ENCODE measurements around the gene GIPC1.
A peak's percentile ranks its signal among the peaks of the same experiment; 100 is the strongest.

GIPC1 gene

DNA sequence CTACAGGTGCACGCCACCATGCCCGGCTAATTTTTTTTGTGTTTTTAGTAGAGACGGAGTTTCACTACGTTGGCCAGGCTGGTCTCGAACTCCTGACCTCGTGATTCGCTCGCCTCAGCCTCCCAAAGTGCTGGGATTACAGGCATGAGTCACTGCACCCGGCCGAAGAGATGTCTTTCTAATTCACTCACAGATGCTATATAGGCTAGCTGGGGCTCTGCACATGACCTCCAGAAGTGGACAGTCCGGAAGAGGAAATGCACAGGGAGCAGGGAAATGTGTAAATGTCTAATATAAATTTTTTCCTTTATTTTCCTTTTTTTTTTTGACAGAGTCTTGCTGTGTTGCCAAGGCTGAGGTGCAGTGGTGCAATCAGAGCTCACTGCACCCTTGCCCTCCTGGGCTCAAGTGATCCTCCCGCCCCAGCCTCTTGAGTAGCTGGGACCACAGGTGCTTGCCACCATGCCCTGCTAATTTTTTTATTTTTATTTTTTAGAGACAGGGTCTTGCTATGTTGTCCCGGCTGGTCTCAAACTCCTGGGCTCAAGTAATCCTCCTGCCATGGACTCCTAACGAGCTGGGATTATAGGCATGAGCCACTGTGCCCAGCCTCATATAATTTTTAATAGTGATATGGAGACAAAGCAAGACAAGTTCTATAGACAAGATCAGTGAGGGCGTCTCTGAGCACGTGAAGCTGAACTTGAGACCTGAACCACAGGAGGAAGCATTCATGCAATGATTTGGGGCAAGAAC lies 8.4 kb downstream of the GIPC1 start:
- DNase-seq: peak; percentile 55

DNA sequence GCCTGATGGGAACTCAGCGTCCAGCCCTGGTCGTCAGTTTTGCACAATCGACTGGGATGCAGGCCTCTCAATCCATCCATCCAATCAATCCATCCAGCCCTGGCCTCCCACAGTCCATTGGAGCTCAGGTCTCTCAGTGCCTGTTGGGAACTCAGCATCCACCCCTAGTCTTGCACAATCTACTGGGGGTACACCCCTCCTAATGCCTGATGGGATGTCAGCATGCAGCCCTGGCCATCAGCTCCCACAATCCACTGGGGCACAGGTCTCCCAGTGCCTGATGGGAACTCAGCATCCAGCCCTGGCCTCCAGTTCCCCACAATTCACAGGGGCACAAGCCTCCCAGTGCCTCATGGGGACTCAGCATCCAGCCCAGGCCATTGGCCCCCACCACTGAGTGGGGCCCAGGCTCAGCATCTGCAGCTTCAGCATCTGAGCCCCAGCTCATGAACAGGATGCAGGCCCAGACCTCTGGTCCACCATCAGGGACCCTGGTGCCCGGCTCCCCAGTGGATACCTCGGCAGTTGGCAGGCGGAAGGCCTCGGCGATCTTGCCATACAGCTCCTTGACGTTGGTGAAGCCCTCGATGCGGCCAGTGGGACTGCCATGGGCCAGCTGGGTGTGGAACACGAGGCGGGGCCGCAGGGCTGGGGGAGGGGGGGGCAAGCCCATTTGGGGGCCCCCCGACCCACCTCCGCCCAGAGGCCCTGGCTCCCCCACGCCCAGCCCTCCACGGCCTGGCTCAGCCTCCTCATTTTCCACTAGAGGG lies 13.6 kb downstream of the GIPC1 start:
- DNase-seq: no peak

DNA sequence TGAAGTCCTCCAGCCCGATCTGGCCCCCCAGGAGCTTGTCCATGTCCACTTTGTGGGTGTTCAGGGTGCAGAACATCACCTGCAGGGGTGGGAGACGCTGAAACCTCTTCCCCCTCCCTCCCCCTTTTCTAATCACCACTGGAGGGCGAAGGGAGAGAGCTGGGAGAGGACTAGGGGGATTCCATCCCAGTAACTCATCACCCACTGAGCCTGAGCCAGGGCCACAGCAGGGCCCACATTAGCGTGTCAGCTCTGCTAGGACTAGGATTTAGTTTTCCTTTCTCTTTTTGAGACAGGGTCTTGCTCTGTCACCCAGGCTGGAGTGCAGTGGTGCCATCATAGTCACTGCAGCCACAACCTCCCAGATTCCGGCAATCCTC lies 15.2 kb downstream of the GIPC1 start:
- DNase-seq: peak; percentile 70

DNA sequence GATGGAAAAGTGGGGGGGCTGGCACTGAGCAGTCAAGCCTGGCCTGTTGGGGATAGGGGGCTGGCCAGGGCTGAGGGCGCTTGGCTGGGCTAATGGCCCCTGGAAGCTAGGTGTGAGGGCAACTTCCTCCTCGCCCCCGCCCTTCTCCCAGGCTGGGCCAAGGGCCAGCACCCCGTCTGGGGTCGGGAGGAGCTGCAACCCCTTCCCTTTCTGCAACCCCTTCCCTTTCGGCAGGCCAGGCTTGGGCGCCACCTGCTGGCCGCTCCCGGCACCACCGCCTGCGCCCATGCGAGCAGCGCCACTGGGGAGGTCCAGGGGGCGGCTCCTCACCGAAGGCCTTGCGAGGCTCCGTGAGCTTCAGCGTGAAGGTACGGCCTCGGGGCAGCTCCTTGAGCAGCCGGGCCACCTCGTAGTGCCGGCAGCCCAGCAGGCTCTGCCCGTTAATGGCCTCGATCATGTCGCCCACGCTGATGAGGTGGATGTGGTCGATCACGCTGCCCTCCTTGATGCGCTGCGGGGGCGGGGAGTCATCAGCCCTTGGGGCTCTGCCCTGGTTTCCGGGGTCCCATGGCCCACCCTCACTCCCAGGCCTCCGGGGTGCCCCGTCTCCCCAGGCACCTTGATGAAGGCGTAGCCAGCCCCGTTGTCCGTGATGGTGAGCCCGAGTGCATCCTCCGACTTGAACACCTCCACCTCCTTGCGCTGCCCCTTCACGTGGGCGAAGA lies 15.8 kb downstream of the GIPC1 start:
- DNase-seq: peak; percentile 23

DNA sequence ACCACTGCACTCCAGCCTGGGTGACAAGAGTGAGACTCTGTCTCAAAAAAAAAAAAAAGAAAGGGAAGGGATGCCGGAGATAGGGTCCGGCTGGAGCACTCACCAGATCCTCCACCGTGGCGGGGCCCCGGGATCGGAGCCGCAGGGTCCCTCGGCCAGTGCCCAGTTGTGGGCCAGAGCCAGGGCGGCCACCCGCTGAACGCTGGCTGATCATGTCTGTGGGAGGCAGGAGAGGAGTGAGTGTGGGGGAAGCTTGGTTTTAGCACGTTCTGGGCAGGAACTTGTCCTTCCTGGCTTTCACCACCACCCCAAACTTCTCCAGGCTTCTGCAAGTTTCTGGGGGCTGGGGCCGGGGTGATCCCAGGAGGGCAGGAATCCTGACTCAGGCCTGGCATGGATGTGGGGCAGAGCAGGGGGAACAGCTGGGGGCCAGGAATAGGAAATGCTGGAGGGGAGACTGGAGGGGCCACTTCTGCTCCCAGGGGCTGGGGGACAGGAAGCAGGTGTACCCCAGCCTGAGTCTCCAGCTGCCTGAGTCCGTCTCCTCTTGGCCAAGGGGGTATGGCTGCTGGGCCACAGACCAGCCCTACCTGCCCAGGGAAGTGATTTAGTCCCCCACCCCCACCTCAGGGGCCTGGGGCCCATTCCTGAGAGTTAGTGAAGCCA lies 16.5 kb downstream of the GIPC1 start:
- DNase-seq: no peak

DNA sequence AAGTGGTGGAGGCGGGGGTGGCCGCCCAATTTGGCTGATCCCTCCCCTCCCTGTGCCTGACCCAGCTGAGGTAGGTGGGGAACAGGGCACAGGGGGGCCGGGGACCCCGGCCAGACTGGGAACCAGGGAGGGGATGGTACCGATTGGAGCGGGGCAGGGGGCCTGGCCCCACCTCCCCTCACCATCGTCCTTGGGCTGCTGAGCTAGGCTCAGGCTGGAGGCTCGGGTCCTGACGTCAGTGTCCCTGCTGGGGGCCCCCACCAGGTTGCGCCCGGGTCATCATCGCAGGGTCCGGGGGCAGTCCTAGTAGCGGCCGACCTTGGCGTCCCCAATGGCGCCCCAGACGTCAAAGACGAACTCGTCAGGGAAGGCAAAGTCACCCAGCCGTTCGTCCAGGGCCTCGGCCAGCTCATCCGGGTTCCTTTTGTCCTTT lies 17.8 kb downstream of the GIPC1 start:
- DNase-seq: no peak

DNA sequence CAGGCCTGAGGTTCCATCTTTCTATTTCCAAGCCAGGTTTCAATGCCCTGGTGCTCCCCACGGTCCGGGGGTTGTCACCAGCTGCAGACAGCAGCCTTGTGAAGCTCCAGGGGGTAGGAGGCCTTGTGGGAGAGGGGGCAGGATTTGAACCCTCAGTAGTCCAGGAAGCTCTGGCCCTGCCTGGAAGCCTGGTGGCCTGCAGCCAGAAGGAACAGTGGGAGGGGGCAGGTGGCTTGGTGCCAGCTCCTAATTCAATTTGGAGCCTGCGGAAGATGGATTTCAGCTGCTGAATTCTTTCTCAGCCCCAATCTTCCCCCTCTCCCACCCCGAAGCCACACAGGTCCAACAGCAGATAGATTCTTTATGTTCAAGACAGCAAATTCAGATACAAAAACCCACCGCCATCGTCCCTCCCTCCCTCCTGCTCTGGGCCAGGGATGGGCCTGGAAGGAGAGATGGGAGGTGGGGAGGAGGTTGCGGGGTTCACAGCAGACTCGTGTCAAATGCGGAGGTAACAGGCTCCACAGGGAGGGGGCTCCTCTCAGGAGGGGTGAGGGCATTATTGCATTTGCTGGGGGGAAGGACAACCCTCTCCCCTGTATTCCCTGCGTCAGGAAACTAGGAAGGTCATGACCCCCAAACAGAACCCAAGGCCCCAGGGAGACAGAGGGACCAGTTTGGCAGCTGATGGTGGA lies 18.4 kb downstream of the GIPC1 start:
- DNase-seq: no peak

DNA sequence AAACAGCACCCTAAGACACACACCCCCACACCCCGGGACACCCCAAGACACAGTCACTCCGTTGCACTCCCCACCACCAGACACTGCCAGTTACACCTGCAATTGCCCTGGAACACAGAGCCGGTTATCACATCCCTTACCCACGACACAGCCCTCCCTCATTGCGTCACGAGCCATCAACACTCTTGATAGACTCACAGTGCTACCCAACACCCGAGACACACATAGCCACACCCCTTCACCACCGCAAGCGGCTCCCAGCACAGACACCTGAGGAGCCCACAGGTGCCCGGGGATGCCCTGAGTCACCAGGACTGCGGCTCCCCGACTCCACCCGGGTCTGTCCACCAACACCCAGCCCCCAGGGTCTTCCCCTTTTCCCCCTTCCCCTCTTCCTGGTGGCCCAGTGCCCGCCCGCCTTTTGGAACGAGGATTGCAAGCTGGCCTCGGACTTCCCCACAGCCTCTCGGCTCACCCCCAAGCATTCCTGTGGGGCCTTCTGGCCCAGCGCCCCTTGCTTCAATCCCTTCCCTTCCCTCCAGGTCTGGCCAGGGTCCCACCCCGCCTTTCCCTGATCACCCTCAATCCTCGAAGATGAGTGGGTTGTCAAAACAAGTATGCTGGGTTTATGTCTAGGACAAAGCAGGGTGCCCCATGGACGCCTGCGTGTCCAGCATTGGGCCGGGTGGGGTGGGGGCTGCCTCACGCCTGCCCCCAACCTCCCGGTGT lies 19.1 kb downstream of the GIPC1 start:
- peak; percentile 57 for DNase-seq

DNA sequence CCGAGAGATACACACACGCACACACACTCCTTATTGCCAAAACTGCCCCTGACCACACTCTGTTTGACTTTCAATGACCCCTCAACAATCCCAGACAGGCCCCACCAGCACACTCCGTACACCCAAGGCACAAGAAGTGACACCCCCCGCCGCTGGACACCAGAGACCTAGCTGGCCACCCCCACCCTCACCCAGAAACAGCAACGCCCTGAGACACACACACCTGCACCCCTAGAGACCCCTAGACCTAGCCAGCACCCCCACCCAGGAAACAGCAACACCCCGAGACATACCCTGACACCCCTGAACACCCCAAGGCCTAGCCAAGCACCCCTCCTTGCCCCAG lies 19.6 kb downstream of the GIPC1 start:
- no peak for DNase-seq

DNA sequence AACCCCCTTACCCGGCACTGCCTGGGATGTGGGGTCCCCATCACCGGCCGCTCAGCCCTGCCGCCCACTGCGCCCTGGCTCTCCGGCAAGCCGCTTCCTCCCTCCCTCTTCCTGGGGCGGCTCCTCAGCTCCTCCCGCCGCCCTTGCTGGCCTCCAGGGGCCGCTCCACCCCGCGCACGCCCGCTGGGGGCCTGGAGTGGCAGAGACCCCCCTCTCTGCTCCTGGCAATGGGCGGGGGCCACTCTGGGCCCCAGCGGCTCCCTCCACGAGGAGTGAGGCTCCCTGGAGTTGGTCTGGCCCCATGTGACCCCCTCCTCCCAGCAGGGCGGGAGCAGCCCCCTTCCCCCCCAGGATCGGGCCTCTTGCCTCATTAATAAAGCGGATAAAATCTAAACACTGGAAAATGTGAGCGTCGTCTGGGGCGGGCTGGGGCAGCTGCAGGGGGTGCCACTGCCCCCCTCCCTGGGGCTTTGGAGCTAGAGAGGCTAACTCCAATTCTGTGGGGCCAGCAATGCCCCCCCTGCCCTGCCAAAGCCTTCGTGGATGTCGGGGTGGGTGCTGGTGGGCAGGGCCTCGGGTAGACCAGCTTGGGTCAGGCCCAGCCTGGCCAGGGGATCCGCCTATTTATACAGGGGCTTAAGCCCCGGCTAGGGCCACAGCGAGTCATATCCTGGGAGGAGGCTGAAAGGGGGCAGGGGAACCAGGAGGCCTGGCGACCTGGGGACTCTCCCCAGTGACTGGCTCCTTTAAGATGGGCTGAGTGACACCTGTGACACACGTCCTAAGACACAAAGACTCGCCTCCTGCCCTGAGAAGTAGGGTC lies 20.5 kb downstream of the GIPC1 start, which contains the start of gene PTGER1:
PTGER1 (minus strand) TSS at position 104 of the 823 bp plus-strand sequence. CDS start 1,034 bp downstream, outside the sequence.
- DNase-seq: peak; percentile 69

DNA sequence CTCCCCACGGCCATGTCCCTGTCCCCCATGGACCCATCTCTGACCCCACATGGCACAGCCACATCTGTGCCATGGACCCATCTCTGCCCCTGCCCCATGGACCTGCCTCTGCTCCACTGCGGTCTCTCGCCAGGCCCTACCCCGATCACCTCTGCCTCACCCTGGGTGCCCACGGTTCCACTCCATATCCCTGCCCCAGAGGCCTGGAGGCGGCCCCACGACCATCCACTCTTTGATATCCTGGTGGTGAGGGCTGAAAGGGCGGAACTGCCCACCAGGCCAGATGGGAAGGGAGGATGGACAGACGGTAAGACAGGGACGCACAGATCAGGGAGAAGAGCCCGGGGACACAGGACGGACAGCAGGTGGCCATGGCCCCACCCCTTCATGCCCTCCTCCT lies 21.1 kb downstream of the GIPC1 start:
- no peak for DNase-seq

DNA sequence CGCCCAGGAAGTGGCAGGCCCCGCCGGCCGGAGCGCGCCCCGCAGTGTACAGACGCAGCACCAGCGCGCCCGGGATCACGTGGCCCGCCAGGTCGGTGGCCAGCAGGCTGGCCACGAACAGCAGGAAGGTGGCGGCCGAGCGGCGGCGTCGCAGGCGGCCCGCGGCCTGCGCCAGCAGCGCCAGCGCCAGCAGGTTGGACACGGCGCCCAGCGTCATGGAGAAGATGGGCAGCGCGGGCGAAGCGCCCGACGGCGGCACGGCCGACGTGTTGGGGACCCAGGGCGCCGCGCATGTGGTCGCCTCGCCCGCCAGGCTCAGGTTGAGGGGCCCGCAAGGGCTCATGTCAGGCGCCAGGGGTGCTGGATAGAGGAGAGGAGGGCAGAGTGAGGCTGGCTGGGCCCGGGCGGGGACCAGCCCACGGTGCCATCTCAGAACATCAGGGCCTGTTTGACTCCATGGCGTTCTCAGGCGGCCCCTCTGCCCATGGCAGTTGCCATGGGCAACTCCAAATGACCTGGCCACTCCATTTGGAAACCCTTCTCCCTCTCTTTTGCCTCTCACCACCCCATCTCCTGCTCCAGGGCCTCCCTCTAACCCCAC lies 21.8 kb downstream of the GIPC1 start:
- no peak for DNase-seq

DNA sequence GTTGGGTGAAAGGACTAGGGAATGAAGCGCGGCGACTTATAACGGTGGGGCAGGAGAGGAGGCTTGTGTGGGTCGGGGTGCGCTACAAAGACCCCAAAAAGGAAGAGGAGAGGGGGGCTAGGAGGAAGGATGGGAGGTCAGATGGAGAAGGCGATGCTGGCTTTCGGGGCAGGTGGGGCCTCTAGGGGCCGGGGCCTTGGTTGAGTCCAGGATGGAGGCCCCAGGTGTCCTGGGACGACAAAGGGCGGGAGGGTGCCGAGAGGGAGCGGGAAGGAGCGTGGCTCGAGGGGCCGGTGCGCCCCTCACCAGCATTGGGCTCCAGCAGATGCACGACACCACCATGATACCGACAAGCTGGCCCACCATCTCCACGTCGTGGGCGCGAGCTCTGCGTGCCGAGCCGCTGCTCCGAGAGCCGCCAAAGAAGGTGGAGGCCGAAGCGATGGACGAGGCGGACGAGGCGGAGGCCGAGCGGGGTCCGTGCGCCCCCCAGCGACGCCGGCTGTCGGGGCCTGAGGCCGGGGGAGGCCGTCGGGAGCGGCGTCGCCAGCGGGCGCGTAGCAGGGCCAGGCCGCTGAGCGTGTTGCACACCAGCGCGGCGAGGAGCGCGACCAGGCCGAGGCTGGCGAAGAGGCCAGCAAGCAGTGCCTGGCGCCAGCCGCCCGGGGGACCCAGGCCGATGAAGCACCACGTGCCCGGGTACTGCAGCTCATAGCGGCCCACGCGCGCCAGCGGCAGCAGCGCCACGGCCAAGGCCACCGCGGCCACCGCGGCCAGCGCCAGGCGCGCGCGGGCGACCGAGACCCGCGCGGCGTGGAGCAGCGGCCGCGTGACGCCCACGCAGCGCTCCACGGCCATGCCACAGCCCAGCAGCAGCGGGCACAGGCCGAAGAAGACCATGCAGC lies 22.6 kb downstream of the GIPC1 start:
- no peak for DNase-seq

DNA sequence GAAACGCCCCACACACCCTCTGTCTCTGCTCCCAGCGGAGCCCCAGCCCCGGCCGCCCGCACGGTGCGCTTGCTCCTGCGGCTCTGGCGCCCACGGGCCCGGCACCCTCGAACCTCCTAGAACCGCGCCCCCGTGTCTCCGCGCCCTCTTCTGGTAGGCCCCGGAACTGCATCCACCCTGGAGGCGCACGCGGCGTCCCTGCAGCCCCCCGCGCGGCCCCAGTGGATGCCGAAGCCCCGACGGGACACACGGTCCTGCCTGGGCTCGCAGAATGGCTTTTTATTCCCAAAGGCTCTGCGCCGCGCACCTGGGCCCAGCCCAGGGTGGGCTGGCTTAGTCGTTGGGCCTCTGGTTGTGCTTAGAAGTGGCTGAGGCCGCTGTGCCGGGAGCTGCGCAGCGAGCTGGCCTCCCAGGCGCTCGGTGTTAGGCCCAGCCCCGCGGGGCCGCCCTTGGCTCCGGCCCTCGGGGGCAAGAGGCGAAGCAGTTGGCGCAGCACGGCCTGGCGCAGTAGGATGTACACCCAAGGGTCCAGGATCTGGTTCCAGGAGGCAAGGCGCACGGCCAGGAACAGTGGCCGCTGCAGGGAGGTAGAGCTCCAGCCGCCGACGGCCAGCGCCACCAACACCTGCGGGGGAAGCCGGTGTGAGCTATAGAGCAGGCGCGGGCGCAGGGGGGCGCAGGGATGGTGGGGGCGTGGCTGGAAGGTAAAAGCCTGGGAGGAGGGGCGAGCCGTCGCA lies 23.6 kb downstream of the GIPC1 start:
- peak; percentile 60 for DNase-seq

DNA sequence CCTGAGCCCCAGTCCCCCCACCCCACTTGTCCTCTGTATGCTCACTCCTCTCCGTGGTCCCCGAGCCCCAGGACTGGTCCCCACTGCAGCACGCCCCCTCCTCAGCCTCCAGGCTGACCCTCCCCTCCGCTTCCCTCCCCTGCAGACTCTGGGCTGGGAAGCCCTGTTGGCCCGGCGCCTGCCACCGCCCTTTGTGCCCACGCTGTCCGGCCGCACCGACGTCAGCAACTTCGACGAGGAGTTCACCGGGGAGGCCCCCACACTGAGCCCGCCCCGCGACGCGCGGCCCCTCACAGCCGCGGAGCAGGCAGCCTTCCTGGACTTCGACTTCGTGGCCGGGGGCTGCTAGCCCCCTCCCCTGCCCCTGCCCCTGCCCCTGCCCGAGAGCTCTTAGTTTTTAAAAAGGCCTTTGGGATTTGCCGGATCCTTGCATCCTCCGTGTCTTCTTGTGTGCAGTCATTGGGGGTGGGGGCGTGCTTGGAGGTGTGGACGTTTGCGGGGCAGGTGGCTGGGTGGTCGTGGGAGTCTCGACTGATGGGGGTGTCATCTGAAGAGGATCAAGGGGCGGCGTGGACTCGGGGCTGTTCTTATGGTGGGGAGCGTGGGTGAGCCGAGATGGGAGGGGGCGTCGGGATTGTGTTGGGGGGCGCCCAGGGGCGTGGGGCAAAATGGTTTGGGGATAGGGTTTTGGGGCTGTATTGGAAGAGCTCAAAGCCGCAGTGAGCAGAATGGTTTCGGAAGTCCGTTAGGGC lies 24.3 kb downstream of the GIPC1 start:
- no peak for DNase-seq

DNA sequence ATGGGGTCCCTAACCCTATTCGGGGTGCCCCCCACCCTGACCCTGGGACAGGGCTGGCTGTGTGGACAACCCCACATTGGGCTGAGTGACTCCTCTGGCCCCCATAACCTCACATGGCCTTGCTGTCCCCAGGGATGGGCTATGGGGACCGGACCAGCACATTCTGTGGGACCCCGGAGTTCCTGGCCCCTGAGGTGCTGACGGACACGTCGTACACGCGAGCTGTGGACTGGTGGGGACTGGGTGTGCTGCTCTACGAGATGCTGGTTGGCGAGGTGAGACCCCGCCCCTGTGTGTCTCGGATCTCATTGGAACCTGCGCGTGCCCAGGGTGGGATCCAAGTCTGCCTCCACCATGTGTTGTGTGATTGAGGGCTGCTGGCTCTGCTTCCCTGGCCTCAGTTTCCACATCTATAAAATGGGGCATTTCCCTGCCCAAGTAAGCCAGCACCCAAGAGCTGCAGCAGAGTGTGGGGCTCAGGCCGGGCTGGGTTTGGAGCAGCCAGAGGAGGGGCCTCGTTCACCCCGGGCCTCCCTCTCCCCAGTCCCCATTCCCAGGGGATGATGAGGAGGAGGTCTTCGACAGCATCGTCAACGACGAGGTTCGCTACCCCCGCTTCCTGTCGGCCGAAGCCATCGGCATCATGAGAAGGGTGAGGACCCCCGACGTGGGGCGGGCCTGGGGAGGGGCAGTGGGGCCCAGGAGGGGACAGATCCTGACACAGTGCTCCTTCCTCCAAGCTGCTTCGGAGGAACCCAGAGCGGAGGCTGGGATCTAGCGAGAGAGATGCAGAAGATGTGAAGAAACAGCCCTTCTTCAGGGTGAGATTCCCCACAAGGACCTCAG lies 25.7 kb downstream of the GIPC1 start:
- no peak for DNase-seq

DNA sequence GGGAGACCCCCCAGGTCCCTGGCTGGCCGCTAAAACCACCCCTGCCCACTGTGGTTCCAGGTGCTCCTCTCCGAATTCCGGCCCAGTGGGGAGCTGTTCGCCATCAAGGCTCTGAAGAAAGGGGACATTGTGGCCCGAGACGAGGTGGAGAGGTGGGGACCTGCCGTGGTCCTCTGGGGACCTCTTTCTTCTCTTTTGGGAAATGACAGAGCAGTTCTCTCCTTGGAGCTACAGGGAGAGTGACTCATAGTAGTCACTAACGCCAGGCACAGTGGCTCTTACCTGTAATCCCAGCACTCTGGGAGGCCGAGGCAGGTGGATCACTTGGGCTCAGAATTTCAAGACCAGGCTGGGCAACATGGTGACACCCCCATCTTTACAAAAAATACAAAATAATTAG lies 28.1 kb downstream of the GIPC1 start:
- DNase-seq: peak; percentile 27
